RPMI7951 (cell line): ENCODE results near the gene LPAR2. TPM values are rescaled to one million over a fixed set of nuclear protein-coding genes. Genes with fewer than 3 reads are reported as not detected.
"Not testable (repeated sequence)": the region's sequence is repeated elsewhere in the genome, so short reads cannot be mapped to it uniquely, and the experiment has no call there.

Experiments
- DNase-seq: peaks from one replicate; pipeline ENCODE4 v3.0.0-alpha.2; 2012; ENCODE audit warnings: low read depth
- total RNA-seq: library from RNA; depleted of rRNA; stranded (reverse); fragments of >200 nt; shearing (Covaris generic); gene quantifications from 2 replicates; pipeline ENCODE4 v1.2.3, GENCODE V29; 2014; rRNA removed

Gene LPAR2
- 0.72 and 1.4 TPM in 2 replicates for total RNA-seq

DNA sequence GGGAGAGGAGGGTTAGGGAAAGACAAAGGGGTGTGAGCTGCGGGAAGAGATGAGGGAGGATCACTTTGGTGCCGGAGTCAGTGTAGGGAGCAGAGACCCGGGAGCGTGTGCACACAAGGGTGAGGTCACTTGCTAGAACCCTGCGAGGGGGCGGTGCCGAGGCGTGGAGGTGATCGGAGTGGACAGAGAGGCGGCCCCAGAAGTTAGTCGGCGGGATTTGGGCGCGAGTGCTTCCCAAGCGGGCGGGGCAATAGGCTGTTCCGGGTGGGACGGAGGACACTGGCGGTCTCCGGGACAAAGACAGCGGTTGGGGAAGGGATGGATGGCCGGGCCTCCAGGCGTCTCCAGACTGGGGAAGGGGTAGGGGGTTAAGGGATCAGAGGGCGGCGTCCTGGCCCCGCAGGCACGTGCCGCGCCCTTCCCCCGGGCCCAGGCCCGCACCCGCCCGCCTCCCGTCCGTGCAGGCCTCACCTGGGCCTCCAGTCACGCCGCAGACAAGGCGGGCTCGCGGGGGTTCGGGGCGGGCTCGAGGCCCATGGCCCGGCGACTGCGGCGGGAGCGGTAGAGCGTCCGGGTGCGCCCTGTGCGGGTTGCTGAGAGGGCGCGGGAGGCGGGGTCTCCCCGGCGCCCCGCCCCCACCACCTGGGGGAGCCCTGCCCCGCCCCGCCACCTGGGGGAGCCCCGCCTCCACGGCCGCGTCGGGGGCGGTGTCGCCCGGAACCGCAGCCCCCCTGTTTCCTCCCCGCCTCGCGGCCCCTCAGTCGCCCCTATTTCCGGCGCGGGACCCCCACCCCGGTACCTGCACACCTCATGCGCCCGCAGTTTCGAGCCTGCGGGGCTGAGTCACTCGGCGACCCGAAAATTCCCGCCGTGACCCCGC lies at the start of gene LPAR2:
Gene LPAR2 (minus strand): TSS at position 600 of the 880 bp plus-strand sequence. CDS start 945 bp downstream, outside the sequence.
- no peak for DNase-seq

DNA sequence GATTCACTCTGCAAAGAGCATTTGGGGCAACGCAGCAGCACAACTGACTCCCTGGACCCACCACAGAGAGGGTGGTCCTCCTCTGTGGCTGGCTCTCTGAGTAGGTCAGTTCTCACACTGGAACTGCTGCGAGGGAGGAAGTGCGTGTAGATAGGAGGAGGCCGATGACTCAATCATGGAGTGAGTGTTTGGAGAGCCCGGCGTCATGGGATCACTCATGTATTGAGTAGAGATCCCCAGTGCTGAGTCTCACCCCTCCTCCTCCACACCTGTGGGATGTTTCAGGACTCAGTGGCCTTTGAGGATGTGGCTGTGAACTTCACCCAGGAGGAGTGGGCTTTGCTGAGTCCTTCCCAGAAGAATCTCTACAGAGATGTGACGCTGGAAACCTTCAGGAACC lies 49.6 kb upstream of the LPAR2 start:
- no peak for DNase-seq

DNA sequence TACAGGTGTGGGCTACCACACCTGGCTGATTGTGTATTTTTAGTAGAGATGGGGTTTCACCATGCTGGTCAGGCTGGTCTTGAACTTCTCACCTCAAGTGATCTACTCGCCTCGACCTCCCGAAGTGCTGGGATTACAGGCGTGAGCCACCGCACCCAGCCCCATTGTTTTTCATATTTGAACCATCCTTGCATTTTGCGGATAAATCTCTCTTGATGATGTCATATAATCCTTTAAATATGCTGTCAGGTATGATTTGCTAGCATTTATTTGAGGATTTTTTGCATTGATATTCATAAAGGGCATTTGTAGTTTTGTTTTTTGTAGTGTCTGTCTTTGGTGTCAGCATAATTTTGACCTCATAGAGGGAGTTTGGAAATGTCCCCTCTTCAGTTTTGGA lies 46.3 kb upstream of the LPAR2 start:
- DNase-seq = no peak

DNA sequence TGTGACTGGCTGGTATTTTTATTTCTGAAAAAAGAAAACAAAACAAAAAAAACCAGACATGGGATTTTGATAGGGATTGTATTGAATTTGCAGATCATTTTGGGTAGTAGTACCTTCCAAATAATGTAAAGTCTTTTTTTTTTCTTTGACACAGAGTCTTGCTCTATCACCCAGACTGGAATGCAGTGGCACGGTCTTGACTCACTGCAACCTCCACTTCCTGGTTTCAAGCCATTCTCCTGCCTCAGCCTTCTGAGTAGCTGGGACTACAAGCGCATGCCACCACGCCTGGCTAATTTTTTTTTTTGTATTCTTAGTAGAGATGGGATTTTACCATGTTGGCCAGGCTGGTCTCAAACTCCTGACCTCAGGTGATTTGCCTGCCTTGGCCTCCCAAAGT lies 44.8 kb upstream of the LPAR2 start:
- DNase-seq = no peak

DNA sequence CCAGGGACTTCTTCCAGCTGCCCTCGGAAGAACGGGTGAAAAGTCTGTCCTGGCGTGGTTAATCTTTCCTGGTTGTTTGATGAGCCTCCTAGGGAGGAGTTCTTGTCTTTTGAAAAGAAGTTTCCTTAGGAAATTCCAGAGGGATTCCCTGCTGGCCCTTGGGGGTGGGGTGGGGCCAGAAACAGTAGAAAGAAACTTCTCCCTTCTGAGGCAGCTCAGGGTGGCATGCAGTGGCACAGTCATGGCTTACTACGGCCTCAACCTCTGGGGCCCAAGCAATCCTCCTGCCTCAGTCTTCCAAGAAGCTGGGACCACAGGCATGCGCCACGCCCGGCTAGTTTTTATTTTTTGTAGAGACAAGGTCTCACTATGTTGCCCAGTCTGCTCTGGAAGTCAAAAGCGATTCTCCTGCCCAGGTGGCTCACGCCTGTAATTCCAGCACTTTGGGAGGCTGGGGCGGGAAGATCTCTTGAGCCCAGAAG lies 42.1 kb upstream of the LPAR2 start:
- DNase-seq = no peak

DNA sequence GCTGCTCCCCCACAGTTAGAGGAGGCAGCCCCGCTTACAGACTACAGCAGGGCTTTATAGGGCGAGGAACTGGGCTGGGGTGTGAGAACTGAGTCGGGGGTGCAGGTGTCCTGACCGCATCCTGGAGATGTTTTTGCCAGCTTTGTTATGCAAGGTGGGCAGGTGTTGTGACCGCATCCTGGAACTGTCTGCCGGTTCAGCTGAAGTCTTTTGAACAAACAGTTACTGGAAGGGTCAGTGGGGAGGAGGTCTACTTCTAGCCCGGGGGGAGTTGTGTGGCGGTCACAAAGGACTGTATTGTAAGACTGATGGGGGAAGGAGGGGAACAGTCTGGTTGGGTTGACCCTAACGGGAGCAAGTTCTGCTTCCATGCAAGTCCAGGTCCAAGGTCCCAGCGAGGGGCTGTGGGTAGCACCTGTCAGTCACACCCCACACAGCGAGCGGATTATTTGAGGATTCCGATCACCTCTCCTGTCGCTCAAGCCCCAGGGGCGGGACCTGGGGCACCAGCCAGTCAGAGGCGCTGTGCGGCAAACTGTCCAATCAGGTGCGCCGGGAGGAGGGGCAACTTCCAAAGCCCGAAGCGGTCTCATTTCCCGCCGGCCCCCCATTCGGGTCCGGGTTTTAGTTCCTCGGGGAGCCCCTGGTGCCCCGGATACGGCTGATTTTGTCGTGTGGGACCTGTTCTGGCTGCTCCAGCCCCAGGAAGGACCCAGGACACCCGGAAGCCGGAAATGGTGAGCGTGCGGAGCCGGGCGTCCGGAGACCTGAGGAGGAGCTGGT lies 40.4 kb upstream of the LPAR2 start, which contains the start of gene ZNF101:
Gene ZNF101 (plus strand): TSS at position 610 of the 783 bp plus-strand sequence. CDS start 125 bp downstream, at position 735.
- peak; percentile 91 for DNase-seq

DNA sequence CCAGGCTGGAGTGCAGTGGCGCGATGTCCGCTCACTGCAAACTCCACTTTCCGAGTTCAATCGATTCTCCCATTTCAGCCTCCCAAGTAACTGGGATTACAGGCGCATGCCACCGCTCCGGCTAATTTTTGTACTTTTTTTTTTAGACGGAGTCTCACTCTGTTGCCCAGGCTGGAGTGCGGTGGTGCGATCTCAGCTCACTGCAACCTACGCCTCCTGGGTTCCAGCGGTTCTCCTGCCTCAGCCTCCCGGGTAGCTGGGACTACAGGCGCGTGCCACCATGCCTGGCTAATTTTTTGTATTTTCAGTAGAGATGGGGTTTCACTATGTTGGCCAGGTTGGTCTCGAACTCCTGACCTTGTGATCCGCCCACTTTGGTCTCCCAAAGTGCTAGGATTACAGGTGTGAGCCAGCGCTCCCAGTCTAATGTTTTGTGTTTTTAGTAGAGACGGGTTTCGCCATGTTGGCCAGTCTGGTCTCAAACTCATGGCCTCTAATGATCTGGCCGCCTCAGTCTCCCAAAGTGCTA lies 37.5 kb upstream of the LPAR2 start:
- DNase-seq = not testable (repeated sequence)

DNA sequence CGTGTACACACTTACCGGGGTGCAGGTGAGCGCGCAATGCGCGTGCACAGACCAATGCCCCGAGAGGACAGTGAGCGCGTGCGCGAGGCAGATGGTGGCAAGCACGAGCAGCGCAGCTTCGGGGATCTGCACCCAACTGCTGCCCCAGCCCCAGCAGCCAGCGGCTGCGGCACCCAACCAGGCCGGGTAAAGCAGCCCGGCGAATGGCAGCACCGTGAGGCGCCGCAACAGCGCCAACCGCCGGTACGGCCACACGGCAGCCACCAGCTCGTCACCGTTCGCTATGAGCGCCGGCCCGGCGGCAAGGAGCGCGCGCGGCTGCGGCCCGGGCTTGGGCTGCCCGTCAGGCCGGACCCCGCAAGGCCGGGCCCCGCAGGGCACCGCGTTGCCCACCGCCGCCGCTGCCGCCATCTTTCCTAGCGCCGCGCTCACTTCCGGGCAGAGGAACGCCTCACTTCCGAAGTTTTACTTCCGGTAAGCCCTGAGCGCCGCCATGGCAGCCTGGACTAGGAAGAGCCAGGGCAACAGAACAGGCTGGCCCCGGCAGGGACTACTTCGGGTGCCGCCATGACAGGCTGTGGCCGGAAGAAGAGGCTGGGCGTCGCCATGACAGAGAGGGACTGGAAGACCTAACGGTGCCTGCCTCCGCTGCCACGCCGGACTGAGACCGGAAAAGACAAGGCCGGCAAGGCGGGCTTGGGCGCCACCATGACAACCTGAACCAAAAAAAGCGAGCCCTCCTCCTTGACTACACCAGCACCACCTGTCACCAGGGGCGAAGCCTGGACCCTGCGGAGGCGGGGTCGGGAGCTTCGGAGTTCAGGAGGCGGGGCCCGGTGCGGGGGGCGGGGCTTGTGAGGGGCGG lies 35.5 kb upstream of the LPAR2 start, which contains the start of gene ATP13A1:
Gene ATP13A1 (minus strand): TSS at position 421 of the 865 bp plus-strand sequence. CDS start 10 bp downstream, at position 411.
- peak; percentile 93 for DNase-seq

DNA sequence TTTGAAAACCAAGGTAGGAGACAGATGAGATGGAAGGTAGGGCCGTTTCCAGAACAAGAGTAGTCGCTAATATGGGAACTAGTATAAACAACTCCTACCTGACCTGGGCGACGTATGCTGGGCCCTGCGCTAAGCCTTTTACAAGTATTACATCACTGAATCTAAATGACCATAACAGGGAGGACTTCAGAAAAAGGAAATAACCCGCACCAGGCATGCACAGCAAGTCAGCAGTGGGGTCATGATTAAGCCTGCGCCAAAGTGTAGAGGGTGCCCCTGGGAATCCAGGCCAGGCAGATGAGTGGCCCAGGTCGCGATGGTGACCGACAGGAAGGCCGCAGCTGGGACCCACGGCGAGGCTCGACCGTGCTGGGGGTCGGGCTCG lies 34.8 kb upstream of the LPAR2 start:
- no peak for DNase-seq

DNA sequence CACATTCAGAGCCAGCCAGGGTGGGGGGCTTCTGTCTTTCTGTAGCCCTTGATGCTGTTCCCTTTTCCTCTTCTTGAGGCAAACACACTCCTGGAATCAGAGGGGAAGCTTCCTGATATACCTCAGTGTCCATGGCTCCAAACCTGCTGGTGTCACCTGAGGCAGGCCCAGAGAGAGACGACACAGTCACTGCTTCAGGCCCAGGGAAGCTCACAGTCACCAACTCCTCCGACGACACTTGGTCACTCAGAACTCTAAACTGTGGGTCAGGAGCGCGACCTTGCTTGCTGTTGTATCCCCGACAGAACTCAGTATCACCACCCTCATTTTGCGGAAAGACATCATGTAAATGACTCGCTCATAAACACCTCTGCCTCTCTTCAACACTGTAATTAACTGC lies 34.3 kb upstream of the LPAR2 start:
- no peak for DNase-seq

DNA sequence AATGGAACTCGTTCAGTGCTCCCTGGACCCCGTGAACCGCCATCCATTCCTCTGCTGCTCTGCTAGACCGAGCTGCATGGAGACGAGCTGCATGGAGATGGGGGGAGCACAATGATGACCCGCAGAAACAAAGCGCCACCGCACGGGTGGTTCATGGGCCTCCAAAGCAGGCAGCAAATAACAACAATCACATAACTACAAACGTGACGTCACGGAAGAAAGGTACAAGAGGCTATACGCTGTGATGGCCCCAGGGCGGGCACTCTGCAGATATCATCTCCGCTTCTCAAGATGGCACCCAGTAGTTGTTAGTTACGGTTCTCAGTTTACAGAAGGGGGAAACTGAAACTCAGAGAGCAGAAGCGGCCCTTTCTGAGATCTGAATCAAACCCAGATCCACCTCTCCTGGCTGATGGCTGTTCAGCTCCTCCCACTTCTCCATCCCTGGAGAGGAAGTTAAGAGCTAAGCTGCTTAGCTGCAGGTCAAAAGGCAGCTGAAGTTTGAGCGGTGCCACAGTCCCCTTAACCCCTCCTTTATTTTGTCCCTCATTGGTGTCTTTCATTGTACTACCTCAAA lies 33.7 kb upstream of the LPAR2 start:
- DNase-seq = no peak

DNA sequence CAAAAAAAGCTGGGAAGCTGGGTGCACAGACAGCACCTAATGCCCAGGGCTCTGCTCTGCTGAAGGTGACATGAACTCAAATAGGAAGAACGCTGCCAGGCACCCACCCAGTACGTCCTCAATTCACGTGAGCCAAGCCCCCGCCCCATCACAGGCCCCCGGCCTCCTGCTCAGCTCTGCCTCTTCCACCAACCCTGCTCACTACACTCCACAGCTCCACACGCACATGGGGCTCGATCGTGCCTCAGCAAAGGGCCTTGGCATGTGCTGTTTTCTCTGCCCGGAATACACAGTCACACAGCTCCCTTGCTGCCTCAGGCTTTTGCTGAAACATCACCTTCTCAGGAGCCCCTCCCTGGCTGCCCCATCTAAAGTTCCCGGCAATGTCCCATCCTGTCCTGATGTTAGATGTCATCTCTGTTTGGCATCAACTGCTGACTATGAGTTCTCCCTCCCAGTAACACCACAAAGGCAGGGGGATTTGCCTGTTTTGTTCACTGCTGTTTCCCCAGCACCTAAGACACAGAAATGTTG lies 33.2 kb upstream of the LPAR2 start:
- no peak for DNase-seq

DNA sequence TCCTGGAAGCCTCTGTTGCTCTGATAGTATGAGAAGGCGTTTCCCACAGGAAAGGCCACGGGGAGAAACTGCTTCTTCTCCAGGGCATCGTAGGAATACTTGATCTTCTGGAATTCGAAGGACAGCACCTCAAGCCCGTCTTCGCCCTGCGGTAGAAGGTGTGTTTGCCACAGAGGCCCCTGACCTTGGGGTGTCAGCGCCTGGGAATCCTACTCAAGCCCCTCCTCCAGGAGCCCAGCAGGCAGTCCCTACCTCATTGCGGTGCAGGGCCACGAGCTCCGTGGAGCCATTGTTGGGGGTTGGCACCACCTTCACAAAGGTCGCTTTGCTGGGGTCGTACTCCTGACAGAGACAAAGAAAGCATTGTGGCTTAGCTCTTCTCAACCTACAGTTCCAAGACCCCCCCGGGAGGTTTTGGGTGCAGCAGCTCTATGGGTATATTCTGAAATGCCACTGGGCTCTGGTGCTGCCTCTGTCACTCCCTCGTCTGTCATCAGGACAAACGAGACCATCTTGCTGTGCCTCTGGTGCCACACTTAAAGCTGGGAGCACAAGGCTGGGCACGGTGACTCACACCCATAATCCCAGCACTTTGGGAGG lies 31.7 kb upstream of the LPAR2 start:
- DNase-seq = no peak

DNA sequence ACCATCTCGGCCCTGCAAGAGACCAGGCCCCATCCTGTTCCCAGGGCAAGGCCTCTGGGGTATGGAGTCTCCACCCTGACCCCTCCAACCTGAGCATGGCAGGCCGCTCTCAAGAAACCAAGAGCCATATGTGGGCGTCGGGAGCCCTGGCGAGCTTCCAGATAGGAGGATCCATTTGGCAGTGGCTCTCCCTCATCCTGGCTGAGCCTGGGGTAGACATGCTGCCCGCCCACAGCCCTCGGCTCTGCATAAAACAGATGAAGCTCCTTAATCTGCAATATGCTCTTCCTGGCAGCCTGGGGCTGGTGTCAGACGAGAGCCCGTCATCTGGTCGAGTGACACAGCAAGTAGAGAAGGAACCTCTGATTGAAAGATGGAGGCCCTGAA lies 29.4 kb upstream of the LPAR2 start:
- no peak for DNase-seq

DNA sequence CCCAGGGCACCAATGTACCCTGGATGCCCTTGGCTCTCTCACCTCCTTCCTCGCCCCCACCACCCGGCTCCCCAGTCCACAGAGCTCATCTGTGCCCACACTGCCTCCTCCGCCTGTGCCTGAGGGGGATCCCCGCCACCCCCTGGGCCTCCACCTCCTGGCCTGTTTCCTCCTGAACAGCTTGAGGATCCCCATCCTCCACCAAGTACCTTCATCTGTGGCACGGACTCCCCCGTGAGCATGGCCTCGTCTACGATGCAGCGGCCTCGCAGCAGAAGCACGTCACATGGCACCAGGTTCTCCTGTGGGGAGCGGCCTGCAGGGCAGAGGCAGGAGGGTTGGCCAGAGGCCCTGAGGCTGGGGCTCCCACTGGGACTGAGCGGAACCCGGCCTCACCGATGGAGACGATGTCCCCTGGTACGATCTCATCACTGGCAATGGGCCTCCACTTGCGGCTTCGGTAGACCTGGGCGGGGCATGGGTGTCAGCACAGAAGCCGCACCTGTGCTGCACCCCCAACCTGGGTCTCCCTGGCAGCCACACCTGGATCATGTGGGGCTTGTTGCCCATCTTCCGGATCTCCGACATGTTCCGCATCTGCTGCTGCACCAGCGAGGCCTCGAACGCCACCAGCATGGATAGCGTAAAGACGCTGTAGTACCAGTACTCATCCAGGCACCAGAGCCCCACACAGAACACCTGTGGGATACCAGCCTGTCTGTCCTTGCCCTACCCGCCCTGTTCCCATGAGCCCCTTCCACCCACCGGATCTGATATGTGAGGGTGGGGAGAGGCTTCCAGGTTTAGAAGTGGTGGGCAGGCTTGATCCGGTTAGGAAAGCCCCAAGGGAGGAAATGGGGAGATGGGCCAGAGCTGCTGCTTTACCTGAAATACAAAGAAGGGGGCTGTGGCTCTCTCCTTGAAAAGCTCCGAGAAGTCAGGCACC lies 28.7 kb upstream of the LPAR2 start:
- DNase-seq = no peak

DNA sequence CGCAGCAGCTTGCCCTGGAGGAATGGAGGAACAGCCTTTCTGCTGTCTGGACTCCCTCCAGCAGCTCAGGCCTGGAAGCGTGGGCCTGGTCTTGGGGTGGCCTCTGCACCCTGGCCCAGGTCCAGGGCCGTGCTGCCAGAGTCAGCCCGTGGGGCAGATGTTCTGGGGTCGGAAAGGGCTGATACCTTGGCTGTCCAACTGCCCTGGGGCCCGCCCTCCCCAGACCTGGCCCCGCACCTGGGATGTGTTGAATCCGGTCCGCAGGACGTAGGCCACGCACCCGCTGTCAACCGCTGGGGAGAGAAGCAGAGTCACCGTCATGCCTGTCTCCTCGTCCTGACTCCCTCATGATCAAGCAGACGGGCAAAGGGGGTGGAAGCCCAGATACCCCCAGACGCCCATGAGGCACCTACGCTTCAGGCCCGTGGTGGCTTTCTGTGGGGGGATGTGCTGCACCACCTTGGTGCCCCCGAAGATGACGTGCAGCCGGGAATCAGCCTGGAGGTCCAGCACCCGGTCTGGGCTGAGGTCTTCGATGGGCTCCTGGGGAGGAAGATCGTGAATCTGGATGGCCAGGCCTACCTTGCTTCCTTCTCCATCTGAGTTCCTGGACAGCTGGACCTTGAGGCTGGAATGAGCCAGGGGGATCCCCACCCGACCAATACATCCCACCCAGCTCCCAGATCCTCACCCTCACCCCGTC lies 27.8 kb upstream of the LPAR2 start:
- DNase-seq = no peak

DNA sequence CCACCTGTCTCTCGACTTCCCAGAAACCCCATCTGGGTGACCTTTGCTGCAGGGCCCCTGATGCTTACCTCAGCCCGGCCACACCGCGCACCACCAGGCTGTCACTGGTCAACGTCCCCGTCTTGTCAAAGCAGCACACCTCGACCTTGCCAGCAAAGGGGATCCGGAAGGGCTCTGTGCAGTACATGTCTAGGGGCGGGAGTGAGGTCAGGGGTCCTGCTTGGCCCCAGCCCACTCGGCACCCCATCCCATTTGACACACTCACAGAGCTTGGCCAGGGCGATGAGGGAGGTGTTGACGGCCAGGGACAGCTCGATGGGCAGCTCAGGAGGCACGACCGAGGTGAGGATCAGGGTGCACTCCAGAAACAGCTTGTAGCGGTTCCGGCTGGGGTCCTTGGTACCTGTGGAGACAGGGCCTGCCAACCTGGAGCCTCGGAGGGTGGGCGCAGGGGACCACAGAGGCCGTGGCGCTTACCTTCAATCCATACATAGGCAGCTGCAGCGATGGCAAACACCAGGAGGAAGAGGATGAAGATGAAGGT lies 27.1 kb upstream of the LPAR2 start:
- DNase-seq = no peak

DNA sequence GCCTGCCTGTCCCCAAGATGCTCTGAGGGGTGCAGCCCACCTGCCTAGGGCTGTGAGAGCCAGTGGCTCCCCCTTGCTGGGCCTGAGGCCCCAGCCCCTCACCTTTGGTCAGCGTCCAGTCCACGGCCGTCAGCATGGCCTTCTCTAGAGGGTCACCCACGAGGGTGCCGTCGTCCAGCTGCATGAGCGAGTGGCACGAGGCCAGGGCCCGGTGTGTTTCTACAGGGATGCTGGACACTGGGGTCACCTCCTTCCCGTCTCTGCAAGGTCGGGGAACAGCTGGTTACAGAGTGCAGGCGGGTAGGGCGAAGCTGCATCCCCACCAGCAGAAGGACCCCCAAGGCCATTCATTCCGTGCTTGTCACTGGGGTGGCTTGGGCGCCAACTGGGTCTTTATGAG lies 26.4 kb upstream of the LPAR2 start:
- DNase-seq = no peak
